ENCODE data around the gene HERC2. TPM values are rescaled to one million over a fixed set of nuclear protein-coding genes. Genes with fewer than 3 reads are reported as not detected.

Gene HERC2
- total and polyA plus RNA-seq, 9 donors = 33.3 to 83.3 (median 48.9) TPM

DNA sequence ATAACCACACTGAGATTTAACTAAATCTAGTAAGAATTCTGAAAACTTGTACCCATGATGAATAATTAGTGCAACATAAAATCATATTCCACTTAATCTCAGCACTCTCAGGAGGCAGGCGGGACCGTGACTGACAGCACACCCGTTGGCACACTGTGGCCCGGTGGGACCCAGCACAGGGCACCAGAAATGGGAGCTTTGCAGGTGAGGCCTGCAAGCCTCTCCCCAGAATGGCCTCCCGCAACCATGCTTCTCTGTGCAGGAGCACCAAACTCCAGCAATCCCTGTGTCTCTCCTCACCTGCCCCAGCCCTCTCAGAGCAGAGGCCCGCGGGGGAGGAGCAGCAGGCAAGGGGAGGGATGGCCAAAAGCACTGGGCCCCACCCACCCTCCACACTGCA, 191.3 kb downstream of the HERC2 start:
- Histone ChIP-seq H3K27me3 (no peaks in the 10 kb centered on the region), H3K4me3 (no peak overlapping the region), H3K9me3 (no peaks in the 10 kb centered on the region), H3K36me3 (no peaks in the 10 kb centered on the region), H3K4me1 (ENCODE audit: insufficient read depth) (no peaks in the 10 kb centered on the region), H3K27ac (no peak overlapping the region)
- 92 to 96% (median 95%) methylated on average over 7 of the region's 7 CpGs for WGBS, 3 donors
- no peak for DNase-seq
- no peak for TF ChIP-seq POLR2A (IDR thresholded peaks at IDR 0.05)
- TF ChIP-seq, protein P1, sequence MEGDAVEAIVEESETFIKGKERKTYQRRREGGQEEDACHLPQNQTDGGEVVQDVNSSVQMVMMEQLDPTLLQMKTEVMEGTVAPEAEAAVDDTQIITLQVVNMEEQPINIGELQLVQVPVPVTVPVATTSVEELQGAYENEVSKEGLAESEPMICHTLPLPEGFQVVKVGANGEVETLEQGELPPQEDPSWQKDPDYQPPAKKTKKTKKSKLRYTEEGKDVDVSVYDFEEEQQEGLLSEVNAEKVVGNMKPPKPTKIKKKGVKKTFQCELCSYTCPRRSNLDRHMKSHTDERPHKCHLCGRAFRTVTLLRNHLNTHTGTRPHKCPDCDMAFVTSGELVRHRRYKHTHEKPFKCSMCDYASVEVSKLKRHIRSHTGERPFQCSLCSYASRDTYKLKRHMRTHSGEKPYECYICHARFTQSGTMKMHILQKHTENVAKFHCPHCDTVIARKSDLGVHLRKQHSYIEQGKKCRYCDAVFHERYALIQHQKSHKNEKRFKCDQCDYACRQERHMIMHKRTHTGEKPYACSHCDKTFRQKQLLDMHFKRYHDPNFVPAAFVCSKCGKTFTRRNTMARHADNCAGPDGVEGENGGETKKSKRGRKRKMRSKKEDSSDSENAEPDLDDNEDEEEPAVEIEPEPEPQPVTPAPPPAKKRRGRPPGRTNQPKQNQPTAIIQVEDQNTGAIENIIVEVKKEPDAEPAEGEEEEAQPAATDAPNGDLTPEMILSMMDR (IDR thresholded peaks at IDR 0.05) = no peak
- TF ChIP-seq EP300 (IDR thresholded peaks at IDR 0.05) = no peak
- intact Hi-C loops (cut with DNase I) = no loop called here

DNA sequence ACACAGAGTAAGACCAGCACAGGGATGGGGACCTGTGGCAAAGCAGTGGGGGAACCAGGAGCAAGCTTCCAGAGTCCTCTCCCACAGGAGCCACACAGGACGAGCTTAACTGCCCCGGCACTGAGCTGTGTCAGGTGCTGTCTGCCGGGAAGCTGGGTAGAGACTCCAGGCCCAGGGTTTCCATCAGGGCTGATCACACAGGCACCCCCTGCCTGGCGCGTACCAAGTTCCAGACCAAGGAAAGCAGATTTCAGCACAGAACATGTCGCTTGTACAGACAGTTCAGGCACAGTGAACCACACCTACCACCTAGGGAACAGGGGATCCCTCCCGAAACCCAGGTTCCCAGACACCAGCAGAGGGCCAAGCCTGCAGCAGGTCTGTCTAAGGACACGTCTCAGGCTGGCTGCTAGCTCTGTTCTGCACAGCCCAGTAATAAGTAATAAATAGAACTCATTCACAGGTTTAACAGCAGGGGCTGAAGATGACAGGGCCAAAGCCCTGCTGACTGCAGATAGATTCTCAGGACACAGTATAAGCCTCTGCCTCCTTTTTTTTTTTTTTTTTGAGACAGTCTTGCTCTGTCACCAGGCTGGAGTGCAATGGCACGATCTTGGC, 192.6 kb downstream of the HERC2 start:
- intact Hi-C loops (cut with DNase I) = no loop called here
- no peak overlapping the region for H3K4me3 ChIP-seq
- H3K9me3 ChIP-seq = no peaks in the 10 kb centered on the region
- H3K27ac ChIP-seq = no peak overlapping the region
- H3K27me3 ChIP-seq = no peaks in the 10 kb centered on the region
- DNase-seq = no peak
- TF ChIP-seq POLR2A (IDR thresholded peaks at IDR 0.05) (no peak), EP300 (IDR thresholded peaks at IDR 0.05) (no peak)
- TF ChIP-seq, protein P1 (IDR thresholded peaks at IDR 0.05) = no peak
- 90 to 96% (median 95%) methylated on average over 9 of the region's 9 CpGs for WGBS, 3 donors
- H3K36me3 ChIP-seq = no peaks in the 10 kb centered on the region
- H3K4me1 ChIP-seq (ENCODE audit: insufficient read depth) = no peaks in the 10 kb centered on the region

DNA sequence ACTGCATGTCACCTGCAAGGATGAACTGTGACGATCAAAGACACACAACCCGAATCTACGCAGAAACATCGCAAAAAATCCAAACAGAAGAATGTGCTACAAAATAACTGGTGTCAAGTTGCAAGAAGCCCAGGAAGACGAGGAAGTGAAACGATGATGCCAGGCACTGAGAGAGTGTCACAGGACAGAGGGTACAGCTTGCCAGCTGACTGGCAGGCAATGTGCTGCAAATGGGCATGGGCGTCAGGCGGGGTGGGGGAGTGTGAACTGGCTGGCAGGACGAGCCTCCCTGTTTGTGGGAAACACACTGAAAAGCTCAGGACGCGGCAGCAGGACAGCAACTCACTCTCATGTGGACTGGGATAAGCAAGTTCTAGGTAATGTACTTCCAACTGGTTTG, 193.9 kb downstream of the HERC2 start:
- Histone ChIP-seq H3K36me3 (no peaks in the 10 kb centered on the region), H3K9me3 (no peaks in the 10 kb centered on the region), H3K27ac (no peak overlapping the region), H3K4me3 (no peak overlapping the region), H3K4me1 (ENCODE audit: insufficient read depth) (no peaks in the 10 kb centered on the region), H3K27me3 (no peaks in the 10 kb centered on the region)
- 84 to 88% (median 88%) methylated on average over 11 of the region's 11 CpGs for WGBS, 3 donors
- no peak for TF ChIP-seq EP300 (IDR thresholded peaks at IDR 0.05)
- intact Hi-C loops (cut with DNase I) = no loop called here
- DNase-seq = no peak

DNA sequence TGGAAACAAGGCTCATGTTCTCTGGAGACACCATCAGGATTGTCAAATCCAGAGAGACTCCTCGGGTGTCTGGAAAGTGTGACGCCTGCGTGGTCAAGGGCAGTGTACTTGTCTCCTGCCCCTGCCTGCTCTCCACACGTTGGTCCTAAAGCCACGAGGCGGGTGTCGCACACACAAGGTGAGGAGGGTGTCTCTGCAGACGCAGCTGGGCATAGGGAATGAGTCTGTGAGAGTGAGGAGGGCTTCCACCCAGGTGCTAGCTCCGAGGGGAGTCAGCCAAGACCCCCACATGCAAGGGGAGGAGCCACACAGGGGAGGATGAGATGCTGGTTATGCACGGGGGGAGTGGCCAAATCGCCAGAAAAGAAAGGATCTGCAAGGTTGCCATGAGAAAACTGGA, 194.9 kb downstream of the HERC2 start:
- DNase-seq = no peak
- intact Hi-C loops (cut with DNase I) = no loop called here

More for the DNA sequence above, 194.9 kb downstream of the HERC2 start:
- Histone ChIP-seq H3K27me3 (no peaks in the 10 kb centered on the region), H3K9me3 (no peaks in the 10 kb centered on the region), H3K4me1 (ENCODE audit: insufficient read depth) (no peaks in the 10 kb centered on the region), H3K4me3 (no peak overlapping the region), H3K36me3 (no peaks in the 10 kb centered on the region), H3K27ac (no peak overlapping the region)
- WGBS, 3 donors = 72 to 73% (median 73%) methylated on average over 11 of the region's 11 CpGs
- TF ChIP-seq POLR2A (IDR thresholded peaks at IDR 0.05) (no peak), EP300 (IDR thresholded peaks at IDR 0.05) (no peak)
- TF ChIP-seq, protein P1 (IDR thresholded peaks at IDR 0.05) = no peak

Data from ovary (tissue), 9 donors.